Measurements from ENCODE around the gene BARHL1. TPM values are rescaled to one million over a fixed set of nuclear protein-coding genes. Genes with fewer than 3 reads are reported as not detected.

BARHL1 gene
- total and polyA plus RNA-seq, 2 of the 4 experiments (the other 2 are of a cell fraction) = not detected

DNA sequence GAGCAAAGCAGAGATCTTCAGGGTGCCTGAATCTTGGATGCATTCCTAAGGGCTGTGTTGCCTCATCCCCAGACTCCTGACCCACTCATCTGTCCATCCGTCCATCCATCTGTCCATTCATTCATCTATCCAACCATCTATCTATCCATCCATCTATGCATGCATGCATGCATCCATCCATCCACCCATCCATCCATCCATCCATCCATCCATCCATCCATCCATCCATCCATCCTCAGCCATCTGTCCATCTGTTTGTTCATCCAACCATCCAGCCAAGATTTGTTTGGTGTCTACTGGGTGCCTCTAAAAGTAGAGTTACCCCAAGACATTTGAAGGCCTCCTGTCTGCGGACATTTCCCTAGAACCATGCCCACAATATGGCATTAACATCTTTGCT, 27.7 kb upstream of the BARHL1 start:
- Histone ChIP-seq H3K36me3 (ENCODE audit: control insufficient read depth, insufficient read depth, low read length) (no peaks in the 10 kb centered on the region), H2AFZ (replicated peaks; ENCODE audit: low read length, poor library complexity) (no peak overlapping the region), H3K56ac (ENCODE audit: extremely low read depth, insufficient read depth, low read length) (no peak overlapping the region), H4K8ac (ENCODE audit: low read depth in 2 of 2, low read length in 2 of 2) (no peak overlapping the region), H3K79me1 (ENCODE audit: low read depth in 1 of 2, low read length in 2 of 2) (no peaks in the 10 kb centered on the region), H3K9ac (ENCODE audit: low read depth, low read length) (no peak overlapping the region), H3K9me3 (ENCODE audit: control insufficient read depth, insufficient read depth, low read length) (peaks cover 3% of the 10 kb centered on the region), H2AK5ac (ENCODE audit: low read depth, low read length) (no peak overlapping the region), H3K27me3 (ENCODE audit: control insufficient read depth, insufficient read depth, low read length) (peaks cover 33% of the 10 kb centered on the region), H2BK120ac (ENCODE audit: low read depth, low read length) (no peak overlapping the region), H2BK20ac (ENCODE audit: low read depth, low read length) (no peak overlapping the region), H3K4me3 (ENCODE audit: insufficient read depth, low read depth, low read length) (no peak overlapping the region), H3K4me2 (ENCODE audit: low read depth, low read length) (no peak overlapping the region), H4K5ac (ENCODE audit: low read depth, low read length) (no peak overlapping the region), H3K4ac (ENCODE audit: low read depth, low read length) (no peak overlapping the region), H2BK5ac (ENCODE audit: low read depth, low read length, poor library complexity, severe bottlenecking) (no peak overlapping the region), H2BK15ac (ENCODE audit: low read depth, low read length) (no peak overlapping the region), H3K14ac (replicated peaks; ENCODE audit: low read depth, low read length) (no peak overlapping the region), H3K4me1 (ENCODE audit: control insufficient read depth, insufficient read depth, low read length) (no peaks in the 10 kb centered on the region), H3K18ac (ENCODE audit: low read depth, low read length) (no peak overlapping the region), H2AK9ac (replicated peaks; ENCODE audit: low read depth, low read length, poor library complexity) (no peak overlapping the region), H4K91ac (ENCODE audit: insufficient read depth, low read depth, low read length) (no peak overlapping the region), H3K9me1 (ENCODE audit: insufficient read depth, low read length) (no peaks in the 10 kb centered on the region), H3K27ac (ENCODE audit: insufficient read depth, low read length) (no peak overlapping the region), H3K23ac (ENCODE audit: low read depth, low read length) (no peak overlapping the region), H4K20me1 (ENCODE audit: insufficient read depth, low read length) (no peaks in the 10 kb centered on the region)
- ChIA-PET POLR2A (ENCODE audit: unreplicated experiment) (no interaction called here), CTCF (interaction anchor here (0.7 kb wide), 1 partner anchor 378 kb away, joined by 3 read pairs; no protein-coding TSS in a partner anchor)
- no peak for TF ChIP-seq CEBPB (IDR thresholded peaks at IDR 0.05; ENCODE audit: low read depth, low read length)
- TF ChIP-seq NFE2L2 (IDR thresholded peaks at IDR 0.05; ENCODE audit: low read depth, low read length) = no peak
- no peak for TF ChIP-seq RCOR1 (IDR thresholded peaks at IDR 0.05; ENCODE audit: insufficient replicate concordance, low read length)
- TF ChIP-seq CHD1 (IDR thresholded peaks at IDR 0.05; ENCODE audit: low read depth, low read length) = no peak
- TF ChIP-seq FOS (IDR thresholded peaks at IDR 0.05; ENCODE audit: low read depth, low read length) = no peak
- no peak for TF ChIP-seq POLR2A (IDR thresholded peaks at IDR 0.05; ENCODE audit: low read depth, low read length)
- TF ChIP-seq, protein P1, sequence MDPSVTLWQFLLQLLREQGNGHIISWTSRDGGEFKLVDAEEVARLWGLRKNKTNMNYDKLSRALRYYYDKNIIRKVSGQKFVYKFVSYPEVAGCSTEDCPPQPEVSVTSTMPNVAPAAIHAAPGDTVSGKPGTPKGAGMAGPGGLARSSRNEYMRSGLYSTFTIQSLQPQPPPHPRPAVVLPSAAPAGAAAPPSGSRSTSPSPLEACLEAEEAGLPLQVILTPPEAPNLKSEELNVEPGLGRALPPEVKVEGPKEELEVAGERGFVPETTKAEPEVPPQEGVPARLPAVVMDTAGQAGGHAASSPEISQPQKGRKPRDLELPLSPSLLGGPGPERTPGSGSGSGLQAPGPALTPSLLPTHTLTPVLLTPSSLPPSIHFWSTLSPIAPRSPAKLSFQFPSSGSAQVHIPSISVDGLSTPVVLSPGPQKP (IDR thresholded peaks at IDR 0.05; ENCODE audit: borderline replicate concordance, low read depth, low read length) = no peak
- TF ChIP-seq, protein P2, sequence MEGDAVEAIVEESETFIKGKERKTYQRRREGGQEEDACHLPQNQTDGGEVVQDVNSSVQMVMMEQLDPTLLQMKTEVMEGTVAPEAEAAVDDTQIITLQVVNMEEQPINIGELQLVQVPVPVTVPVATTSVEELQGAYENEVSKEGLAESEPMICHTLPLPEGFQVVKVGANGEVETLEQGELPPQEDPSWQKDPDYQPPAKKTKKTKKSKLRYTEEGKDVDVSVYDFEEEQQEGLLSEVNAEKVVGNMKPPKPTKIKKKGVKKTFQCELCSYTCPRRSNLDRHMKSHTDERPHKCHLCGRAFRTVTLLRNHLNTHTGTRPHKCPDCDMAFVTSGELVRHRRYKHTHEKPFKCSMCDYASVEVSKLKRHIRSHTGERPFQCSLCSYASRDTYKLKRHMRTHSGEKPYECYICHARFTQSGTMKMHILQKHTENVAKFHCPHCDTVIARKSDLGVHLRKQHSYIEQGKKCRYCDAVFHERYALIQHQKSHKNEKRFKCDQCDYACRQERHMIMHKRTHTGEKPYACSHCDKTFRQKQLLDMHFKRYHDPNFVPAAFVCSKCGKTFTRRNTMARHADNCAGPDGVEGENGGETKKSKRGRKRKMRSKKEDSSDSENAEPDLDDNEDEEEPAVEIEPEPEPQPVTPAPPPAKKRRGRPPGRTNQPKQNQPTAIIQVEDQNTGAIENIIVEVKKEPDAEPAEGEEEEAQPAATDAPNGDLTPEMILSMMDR (conservative IDR thresholded peaks at IDR 0.05; ENCODE audit: low read depth, low read length) = no peak
- dilution Hi-C loops (cut with HindIII; ENCODE audit: low sequenced_read_pairs, unreplicated experiment) = no loop called here
- WGBS, 2 experiments (ENCODE audit: extremely low coverage in 2 of 2, insufficient read length in 1 of 2) = 40% methylated on average over 1 of the region's 2 CpGs; no CpG with 5 or more reads in 1 of the 2 experiments
- BruUV-seq (replicated peaks) = no TSS peak
- no peak for ATAC-seq (ENCODE audit: low read depth)
- intact Hi-C loops (cut with micrococcal nuclease) = no loop called here
- DNase-seq = no peak
- in situ Hi-C loops (cut with MboI; ENCODE audit: low sequenced_read_pairs) = no loop called here

Measured in IMR-90 (cell line).